Hematopoietic multipotent progenitor cell treated with erythropoietin and hydrocortisone succinate and interleukin-3 and kit ligand, for 15 days (in vitro differentiated cells): Measurements from ENCODE around the gene CARD19.
"Not testable (repeated sequence)": the region's sequence is repeated elsewhere in the genome, so short reads cannot be mapped to it uniquely, and the experiment has no call there.

Experiments used
- DNase-seq: peaks from one replicate; pipeline ENCODE4 v3.0.0-alpha.2; 2015; ENCODE audit warnings: low spot score

The CARD19 gene

DNA sequence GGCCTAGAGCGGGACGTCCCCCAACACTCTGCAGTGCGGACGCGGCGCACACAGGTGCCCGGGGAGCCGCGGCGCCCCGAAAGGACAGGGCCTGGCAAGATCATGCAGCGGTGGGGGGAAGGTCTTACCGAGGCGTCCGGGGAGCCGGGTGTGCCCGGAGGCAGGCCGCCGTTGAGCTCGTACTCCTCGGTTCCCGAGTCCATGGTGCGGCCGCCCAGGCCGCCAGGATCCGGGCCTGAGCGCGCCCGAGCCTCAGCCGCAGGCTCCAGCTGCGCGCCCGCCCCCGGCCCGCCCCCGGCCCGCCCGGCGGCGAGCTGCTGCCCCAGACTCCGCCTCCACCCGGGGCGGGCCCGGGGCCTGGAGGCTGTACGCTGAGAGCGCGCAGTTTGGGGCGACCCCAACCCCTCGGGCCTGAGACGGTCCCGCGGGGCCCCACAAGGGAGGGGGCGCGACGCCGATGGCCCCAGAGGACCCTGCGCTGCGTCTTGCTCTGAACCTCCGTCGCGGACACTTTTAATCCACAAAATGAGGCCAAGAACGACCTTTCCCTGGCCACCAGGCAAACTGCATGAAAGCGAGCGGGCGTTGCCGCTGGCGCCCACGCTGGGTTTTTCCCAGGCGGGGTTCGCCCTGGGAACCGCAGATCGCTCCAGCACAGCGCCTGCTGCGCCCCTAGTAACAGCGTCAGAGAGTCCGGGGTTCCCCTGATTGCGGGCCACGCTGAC lies 38.2 kb downstream of the CARD19 start, which contains the start of gene NINJ1:
Gene NINJ1 (minus strand): TSS at position 237 of the 725 bp plus-strand sequence. CDS start 34 bp downstream, at position 203.
- no peak for DNase-seq

- DNase-seq = no peak
Observed at GRCh38 chr9:93134740-93135444, 38.9 kb downstream of the CARD19 start.

GRCh38 chr9:93136011-93136440 lies 40.0 kb downstream of the CARD19 start:
- no peak for DNase-seq

GRCh38 chr9:93137362-93137761 lies 41.3 kb downstream of the CARD19 start:
- DNase-seq = no peak

GRCh38 chr9:93138171-93138764 lies 42.3 kb downstream of the CARD19 start:
- no peak for DNase-seq

GRCh38 chr9:93139365-93140182 lies 43.6 kb downstream of the CARD19 start:
- DNase-seq = no peak

GRCh38 chr9:93141771-93142483 lies 45.9 kb downstream of the CARD19 start:
- no peak for DNase-seq

- DNase-seq = no peak
Observed at GRCh38 chr9:93143830-93144530, 48.0 kb downstream of the CARD19 start.

- DNase-seq = not testable (repeated sequence)
Observed at GRCh38 chr9:93146696-93147095, 50.7 kb downstream of the CARD19 start.

DNA sequence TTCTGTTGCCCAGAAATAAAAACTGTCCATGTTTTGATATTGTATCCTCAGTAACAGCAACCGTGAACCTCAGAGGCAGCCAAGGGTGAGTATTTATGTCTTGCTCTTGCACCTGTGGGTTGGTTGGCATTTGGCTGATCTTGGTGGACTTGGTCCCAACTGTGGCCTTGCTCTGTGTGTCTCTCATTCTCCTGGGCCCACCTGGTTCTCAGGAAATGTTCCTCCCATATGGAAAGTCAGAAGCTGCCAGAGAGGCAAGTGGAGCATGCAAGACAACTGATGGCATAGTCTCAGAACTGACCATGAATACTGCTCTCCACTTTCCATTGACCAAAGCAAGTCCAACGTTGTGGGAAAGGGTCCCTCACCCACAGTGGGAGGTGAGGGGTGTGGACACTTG lies 51.6 kb downstream of the CARD19 start:
- DNase-seq = no peak

DNA sequence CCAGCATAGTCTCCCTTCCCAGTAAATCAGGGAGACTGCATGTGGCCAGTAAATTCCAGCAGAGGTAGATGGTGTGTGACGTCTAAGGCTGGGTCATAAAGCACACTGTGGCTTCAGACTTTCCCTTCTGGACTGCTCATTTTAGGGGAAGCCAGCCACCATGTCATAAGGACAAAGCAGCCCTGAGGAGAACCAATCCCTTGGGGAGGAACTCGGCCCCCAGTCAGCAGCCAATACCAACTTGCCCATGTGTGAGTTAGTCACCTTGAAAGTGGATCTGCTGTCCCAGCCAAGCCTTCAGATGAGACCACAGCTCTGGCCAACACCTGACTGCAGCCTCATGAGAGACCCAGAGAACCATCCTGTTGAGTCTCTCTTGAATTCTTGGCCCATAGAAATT lies 52.7 kb downstream of the CARD19 start:
- DNase-seq = no peak

DNA sequence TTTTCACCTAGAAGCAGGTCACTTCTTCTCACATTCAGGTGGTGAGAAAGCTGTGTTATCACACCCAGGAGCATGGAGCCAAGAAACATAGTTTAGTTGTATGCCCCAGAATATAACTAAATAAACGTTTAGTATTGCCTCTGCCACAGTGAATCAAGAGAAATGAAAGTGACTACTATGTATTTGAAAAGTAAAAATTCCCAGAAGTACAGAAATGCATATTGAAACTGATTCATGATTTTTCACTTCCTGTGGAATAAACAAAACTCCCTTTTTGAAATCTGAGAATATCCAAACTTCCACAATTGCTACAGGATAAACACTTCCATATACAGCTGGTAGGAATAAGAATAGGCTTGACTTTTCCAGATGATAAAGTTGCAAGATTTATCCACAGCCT lies 53.3 kb downstream of the CARD19 start:
- DNase-seq = no peak

- no peak for DNase-seq
Observed at GRCh38 chr9:93151097-93151784, 55.2 kb downstream of the CARD19 start.

DNA sequence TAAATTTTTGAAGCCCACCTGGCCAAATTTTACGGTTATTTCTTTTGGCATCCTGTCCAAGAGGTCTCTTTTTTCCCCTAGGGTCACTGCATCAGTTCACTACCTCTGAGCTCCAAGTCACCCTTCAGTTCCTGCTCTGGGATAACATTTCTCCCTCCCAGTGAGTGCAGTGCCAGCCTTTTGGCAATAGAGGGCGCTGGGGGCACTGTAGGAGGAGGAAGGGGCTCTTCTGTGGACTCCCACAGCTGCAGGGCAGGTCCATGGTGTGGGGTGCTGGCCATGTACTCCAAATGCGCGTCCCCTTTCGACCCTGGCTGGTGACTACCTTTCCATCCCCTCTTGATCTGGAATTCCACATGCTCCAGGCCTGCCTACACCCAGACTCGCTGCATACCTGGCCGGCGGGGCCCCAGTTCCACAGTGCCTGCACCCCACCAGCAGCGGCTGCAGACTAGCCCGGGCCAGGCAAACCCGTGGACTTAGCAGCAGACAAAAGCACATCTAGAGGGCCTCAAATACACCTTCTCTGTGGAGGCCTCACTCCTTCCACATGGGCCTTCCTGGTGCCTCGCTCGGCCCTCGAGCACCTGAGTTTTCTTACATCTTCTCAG lies 58.4 kb downstream of the CARD19 start:
- no peak for DNase-seq

DNA sequence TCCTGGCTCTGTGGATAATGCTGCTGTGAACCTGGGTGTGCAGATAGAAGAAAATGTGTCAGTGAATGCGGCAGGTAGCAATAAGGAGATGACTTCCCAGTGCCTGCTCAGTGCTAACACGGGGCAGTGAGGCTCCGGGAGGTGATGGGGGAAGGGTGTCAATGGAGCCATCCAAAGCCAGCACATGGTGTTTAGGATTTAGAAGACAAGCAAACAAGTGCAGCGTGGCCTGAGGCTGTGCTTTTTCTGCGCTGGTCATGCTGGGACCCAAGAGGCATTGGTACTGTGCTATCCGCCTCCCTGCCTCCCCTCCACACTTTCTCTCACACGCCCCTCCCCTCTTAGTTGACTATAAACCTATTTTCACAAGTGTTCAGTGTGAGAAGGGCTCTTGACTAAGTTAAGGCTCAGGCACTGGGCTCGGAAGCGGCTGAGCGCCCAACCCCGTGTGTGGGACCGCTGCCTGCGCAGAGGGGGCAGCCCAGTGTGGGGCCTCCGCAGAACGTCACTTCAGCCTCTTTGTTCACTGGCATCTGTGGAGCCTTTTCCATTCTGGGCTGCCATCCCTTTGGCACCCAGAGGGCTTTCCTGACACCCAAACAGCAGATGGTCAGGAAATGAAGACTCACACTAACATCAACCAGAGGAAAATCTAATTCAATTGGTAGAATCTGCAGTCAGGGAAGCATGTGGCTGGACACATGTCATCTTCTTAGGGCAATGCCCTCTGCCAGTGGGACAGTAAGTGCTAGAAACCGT lies 59.9 kb downstream of the CARD19 start:
- DNase-seq = no peak

- no peak for DNase-seq
Observed at GRCh38 chr9:93156475-93157008, 60.5 kb downstream of the CARD19 start.

DNA sequence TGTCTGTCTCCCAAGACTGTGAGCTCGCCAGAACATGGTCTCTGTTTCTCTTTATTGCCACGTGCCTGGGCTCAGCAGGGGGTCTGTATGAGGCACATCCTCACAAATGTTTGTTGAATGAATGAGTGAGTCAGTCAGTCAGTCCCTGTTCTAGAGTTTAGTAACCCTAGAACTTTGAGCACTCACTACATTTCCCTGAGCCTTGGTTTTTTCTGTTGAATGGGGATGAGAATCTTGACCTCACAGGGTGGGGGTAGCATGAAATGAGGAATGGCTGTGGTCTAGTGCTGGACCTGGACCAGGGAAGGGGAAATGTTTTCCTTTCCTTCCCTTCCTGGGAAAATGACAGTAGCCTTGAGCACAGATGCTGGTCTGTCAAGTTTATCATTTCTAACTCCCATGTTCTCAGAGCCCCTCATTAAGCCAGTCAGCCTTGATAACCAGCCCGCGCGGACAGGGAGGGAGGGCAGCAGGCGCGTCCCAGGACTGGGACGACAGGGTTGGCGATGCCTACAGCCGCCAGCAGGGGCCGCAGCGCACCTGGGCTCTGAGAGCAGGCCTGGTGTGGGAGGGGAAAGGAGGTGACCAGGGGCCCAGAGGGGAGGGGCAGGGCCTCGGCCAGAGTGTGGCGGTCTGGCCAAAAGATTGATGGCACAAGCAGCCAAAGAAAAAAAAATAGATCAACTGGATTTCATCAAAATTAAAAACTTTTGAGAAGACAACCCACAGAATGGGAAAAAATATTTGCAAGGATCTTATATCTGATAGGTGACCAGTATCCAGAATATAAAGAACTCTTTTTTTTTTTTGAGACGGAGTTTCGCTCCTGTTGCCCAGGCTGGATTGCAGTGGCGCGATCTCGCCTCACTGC lies 63.8 kb downstream of the CARD19 start:
- DNase-seq = peak; percentile 48
